ENCODE data around the gene CKAP2L.

DNA sequence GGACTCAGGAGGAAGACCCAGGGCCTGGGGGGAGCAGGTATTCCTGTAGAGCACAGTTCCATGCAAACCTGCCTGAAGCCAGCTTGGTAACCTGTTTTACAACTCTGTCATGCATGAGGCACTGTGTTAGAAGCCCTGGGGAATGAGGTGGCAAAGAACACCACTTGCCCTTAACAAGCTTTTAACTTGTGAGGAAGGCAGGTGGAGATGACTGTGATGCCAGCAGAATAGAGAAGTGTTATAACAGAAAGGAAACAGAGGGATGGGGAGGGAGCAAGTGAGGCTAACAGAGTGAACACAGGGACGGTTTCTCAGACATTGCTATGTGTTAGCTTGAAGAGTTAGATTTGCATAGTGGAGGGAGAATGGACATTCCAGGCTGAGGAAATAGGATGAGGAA lies 31.4 kb upstream of the CKAP2L start:
- TF ChIP-seq, protein P1, sequence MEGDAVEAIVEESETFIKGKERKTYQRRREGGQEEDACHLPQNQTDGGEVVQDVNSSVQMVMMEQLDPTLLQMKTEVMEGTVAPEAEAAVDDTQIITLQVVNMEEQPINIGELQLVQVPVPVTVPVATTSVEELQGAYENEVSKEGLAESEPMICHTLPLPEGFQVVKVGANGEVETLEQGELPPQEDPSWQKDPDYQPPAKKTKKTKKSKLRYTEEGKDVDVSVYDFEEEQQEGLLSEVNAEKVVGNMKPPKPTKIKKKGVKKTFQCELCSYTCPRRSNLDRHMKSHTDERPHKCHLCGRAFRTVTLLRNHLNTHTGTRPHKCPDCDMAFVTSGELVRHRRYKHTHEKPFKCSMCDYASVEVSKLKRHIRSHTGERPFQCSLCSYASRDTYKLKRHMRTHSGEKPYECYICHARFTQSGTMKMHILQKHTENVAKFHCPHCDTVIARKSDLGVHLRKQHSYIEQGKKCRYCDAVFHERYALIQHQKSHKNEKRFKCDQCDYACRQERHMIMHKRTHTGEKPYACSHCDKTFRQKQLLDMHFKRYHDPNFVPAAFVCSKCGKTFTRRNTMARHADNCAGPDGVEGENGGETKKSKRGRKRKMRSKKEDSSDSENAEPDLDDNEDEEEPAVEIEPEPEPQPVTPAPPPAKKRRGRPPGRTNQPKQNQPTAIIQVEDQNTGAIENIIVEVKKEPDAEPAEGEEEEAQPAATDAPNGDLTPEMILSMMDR (IDR thresholded peaks at IDR 0.05) = no peak
- TF ChIP-seq POLR2A (IDR thresholded peaks at IDR 0.05) (no peak), EP300 (IDR thresholded peaks at IDR 0.05) (no peak)
